ENCODE data around the gene TEX51. TPM values are rescaled to one million over a fixed set of nuclear protein-coding genes. Genes with fewer than 3 reads are reported as not detected.

The TEX51 gene
- total RNA-seq, 2 donors from 2014 or later = 1.3 TPM; not detected in 1

DNA sequence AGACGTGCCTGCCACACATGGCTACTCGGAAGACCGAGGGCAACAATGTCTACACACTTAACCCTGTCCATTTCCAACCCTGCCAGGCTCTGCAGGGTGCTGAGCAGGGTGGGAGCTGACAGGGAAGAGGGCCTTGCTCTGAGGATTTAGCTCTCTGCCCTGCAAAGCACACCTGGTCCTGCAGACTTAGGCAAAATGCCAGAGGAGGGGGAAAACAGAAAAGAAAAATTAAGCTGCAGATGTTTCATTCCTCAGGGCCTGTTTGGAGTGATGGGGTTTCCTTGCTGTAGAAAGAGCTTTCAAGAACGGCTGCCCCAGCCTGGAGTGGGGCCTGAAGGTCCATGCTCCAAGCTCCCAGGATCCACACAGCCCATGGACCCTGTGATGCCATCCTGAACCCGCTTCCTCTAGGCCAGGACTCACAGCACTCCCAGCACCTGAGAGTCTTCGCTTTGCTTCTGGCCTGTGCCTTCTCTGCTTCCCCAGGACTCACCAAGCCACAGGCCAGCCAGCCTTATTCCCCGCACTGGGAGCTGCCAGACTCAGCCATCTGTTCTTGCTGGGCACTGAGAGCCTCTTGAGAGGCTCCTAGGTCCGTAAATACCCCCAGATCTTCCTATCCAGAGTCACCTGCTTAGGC is 9.1 kb upstream of the TEX51 start:
- Histone ChIP-seq H3K27ac (no peak overlapping the region), H3K9me3 (no peaks in the 10 kb centered on the region), H3K36me3 (no peaks in the 10 kb centered on the region), H3K27me3 (replicated peaks; ENCODE audit: insufficient read depth) (no peaks in the 10 kb centered on the region), H3K4me3 (no peak overlapping the region), H3K4me1 (replicated peaks) (no peaks in the 10 kb centered on the region)
- 87% methylated on average over 8 of the region's 8 CpGs for WGBS
- no peak for DNase-seq (ENCODE audit: low spot score)
- TF ChIP-seq CTCF (IDR thresholded peaks at IDR 0.05) = no peak
- no peak for TF ChIP-seq POLR2A (IDR thresholded peaks at IDR 0.05)
- no peak for TF ChIP-seq POLR2AphosphoS5 (IDR thresholded peaks at IDR 0.05)
- intact Hi-C loops (cut with DNase I) = no loop called here

GRCh38 chr2:126890136-126890510 is 8.6 kb upstream of the TEX51 start:
- H3K4me1 ChIP-seq (replicated peaks) = no peaks in the 10 kb centered on the region

DNA sequence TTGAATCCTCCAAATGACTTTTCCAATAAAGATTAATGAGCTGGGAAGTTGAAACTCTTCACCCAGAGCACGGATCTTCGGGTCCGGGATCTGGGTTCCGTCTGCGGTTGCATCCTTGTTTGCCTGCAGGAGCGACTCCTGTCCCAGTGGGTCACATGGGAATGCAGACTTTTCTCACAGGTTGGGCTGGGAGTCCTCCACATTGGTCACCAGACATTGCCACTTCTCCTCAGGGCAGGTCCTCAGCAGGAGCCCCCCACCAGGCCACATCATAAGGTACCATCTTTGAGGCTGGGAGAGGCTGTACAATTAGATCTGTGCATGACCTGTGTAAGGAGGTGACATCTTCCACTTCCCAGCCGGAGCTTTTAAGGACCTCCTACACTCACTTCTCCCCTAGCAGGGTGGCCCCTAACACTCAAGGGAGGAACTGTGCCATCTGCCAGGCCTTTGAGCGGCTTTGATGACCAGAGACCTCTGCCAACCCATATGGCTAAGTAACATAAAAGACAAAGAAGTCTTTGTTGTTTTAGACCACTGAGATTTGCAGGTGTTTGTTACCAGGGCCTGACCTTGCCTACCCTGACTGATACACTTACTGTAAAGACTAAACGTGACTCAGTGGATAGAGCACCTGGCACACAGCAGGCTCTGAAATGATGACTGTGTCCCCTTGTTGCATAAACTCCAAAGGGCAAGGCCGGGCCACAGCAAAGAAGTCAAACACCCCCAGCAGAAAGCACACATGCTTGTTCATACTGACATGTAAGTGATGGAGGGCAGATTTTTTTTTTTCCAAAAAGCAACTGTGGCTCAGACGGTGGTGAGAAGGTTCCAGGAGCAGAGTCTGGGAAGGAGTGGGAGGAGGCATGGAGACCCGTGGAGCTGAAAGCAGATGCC is 7.9 kb upstream of the TEX51 start:
- intact Hi-C loops (cut with DNase I) = no loop called here

More at GRCh38 chr2:126890136-126890510, 8.6 kb upstream of the TEX51 start:
- no peaks in the 10 kb centered on the region for H3K36me3 ChIP-seq
- 98% methylated on average over 5 of the region's 5 CpGs for WGBS
- intact Hi-C loops (cut with DNase I) = no loop called here
- H3K27ac ChIP-seq = no peak overlapping the region
- DNase-seq (ENCODE audit: low spot score) = no peak
- no peaks in the 10 kb centered on the region for H3K27me3 ChIP-seq (replicated peaks; ENCODE audit: insufficient read depth)
- H3K4me3 ChIP-seq = no peak overlapping the region
- TF ChIP-seq CTCF (IDR thresholded peaks at IDR 0.05) = no peak
- TF ChIP-seq POLR2A (IDR thresholded peaks at IDR 0.05) = no peak
- TF ChIP-seq POLR2AphosphoS5 (IDR thresholded peaks at IDR 0.05) = no peak
- no peaks in the 10 kb centered on the region for H3K9me3 ChIP-seq

DNA sequence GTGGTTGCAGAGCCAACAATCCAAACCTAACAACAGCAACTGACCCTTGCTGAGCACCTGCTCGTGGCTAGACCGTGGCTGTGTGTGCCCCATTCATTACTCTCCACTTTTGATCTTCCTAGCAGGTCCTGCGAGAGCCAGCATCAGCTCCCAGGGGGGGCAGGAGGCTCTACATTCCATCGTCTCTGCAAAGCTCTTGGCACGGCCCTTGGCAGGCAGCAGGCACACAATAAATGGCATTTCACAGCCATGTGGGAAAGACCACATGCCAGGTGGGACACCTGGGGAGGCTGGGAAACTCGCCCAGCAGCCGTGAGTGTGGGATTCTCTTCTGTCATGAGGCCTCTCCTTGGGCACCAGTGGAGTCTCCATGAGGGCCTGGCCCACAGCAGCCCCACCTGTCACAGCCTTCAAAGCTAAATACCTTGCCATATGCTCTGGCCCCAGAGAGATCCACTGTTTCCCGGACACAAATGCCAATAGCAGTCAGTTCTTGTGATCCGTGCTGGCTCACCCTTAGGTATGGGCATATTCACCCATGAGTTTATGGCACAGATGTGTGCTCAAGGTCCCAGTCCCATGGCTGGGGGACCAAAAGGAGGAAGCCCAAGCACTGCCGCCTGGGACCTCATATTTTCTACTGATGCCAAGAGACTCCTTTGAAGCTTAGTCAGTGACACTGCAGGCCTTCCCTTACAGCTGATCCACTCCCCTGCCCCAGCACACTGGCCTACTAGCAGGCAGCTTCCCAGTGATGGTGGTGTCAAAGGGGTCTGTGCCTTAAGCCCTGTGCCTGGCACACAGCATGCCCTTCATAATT is 6.8 kb upstream of the TEX51 start:
- TF ChIP-seq POLR2A (IDR thresholded peaks at IDR 0.05) = no peak
- TF ChIP-seq CTCF (IDR thresholded peaks at IDR 0.05) = no peak
- TF ChIP-seq POLR2AphosphoS5 (IDR thresholded peaks at IDR 0.05) = no peak
- H3K36me3 ChIP-seq = no peaks in the 10 kb centered on the region
- H3K9me3 ChIP-seq = no peaks in the 10 kb centered on the region
- H3K4me1 ChIP-seq (replicated peaks) = no peaks in the 10 kb centered on the region
- DNase-seq (ENCODE audit: low spot score) = no peak
- H3K27me3 ChIP-seq (replicated peaks; ENCODE audit: insufficient read depth) = no peaks in the 10 kb centered on the region
- H3K4me3 ChIP-seq = no peak overlapping the region
- no peak overlapping the region for H3K27ac ChIP-seq
- 37% methylated on average over 9 of the region's 10 CpGs for WGBS
- intact Hi-C loops (cut with DNase I) = no loop called here

More for the DNA sequence above, 7.9 kb upstream of the TEX51 start:
- no peak for TF ChIP-seq CTCF (IDR thresholded peaks at IDR 0.05)
- TF ChIP-seq POLR2A (IDR thresholded peaks at IDR 0.05) = no peak
- TF ChIP-seq POLR2AphosphoS5 (IDR thresholded peaks at IDR 0.05) = no peak
- no peak for DNase-seq (ENCODE audit: low spot score)
- H3K4me3 ChIP-seq = no peak overlapping the region
- H3K27ac ChIP-seq = no peak overlapping the region
- no peaks in the 10 kb centered on the region for H3K4me1 ChIP-seq (replicated peaks)
- H3K27me3 ChIP-seq (replicated peaks; ENCODE audit: insufficient read depth) = no peaks in the 10 kb centered on the region
- H3K36me3 ChIP-seq = no peaks in the 10 kb centered on the region
- H3K9me3 ChIP-seq = no peaks in the 10 kb centered on the region
- 89% methylated on average over 12 of the region's 12 CpGs for WGBS

Data from prostate gland (tissue), 2 donors.